GM12878 (cell line): ENCODE results near the gene ACVR1B. TPM values are rescaled to one million over a fixed set of nuclear protein-coding genes. Genes with fewer than 3 reads are reported as not detected.

Experiments used
- ATAC-seq: fragments of 200-7000 bp; cut with Tn5 transposase; 3 replicates; pipeline ENCODE4 v1.9.1; 2020; ENCODE audit warnings: mild to moderate bottlenecking, moderate library complexity
- BruUV-seq: library from RNA; stranded (reverse); fragments of 400-500 nt; replicated peaks from 2 replicates; lab custom pipeline; 2021; lab: Mats Ljungman, UMichigan
- CTCF ChIA-PET: fragments of 300-600 bp; sonication (Branson Sonifier 250); formaldehyde crosslinking; extraction: SDS; loops from one replicate; lab custom pipeline; 2021; ENCODE audit warnings: inconsistent platforms; lab: Yijun Ruan, JAX
- POLR2A ChIA-PET: fragments of 350-600 bp; formaldehyde crosslinking; extraction: SDS; loops from one replicate; lab custom pipeline; 2021; ENCODE audit warnings: inconsistent platforms; lab: Charles Lee
- RAD21 ChIA-PET: fragments of 300-600 bp; sonication (Branson Sonifier 250); formaldehyde crosslinking; loops from one replicate; lab custom pipeline; 2023; ENCODE audit warnings: antibody characterized with exemption; ENCODE audit not compliant: unreplicated experiment; lab: Charles Lee
- SMC1A ChIA-PET: fragments of 300-600 bp; sonication (Branson Sonifier 250); formaldehyde crosslinking; loops from one replicate; lab custom pipeline; 2023; ENCODE audit not compliant: unreplicated experiment, uncharacterized antibody; lab: Charles Lee
- DNase-seq: peaks from one replicate; pipeline ENCODE4 v3.0.0-alpha.2; 2011; ENCODE audit warnings: low read depth, low spot score
- FAIRE-seq: peaks from 3 replicates; lab custom pipeline; 2011; peaks lifted over from hg19 to GRCh38; lab: Jason Lieb, UNC
- H2AFZ ChIP-seq: 2 replicates; pipeline ENCODE4 v1.6.0; 2011; ENCODE audit warnings: low read depth, low read length, control low read depth; ENCODE audit not compliant: control insufficient read depth
- H3K27ac ChIP-seq: 2 replicates; pipeline ENCODE4 v1.5.1; 2011; ENCODE audit warnings: control low read depth; ENCODE audit not compliant: control insufficient read depth, insufficient read depth
- H3K27me3 ChIP-seq, 2 experiments: replicated peaks in 1 of 2; 2 replicates each; pipeline versions ENCODE4 v1.6.0 to v1.6.1; 2011; ENCODE audit warnings: low read length in 1 of 2; ENCODE audit not compliant: control insufficient read depth in 2 of 2, insufficient read depth in 2 of 2
- H3K36me3 ChIP-seq, 2 experiments: 2 replicates each; pipeline ENCODE4 v1.5.1; 2011; ENCODE audit warnings: low read length in 1 of 2; ENCODE audit not compliant: control insufficient read depth in 2 of 2, insufficient read depth in 2 of 2
- H3K4me1 ChIP-seq: 2 replicates; pipeline ENCODE4 v1.6.1; 2011; ENCODE audit warnings: mild to moderate bottlenecking, low read length, moderate library complexity, mixed read lengths; ENCODE audit not compliant: control insufficient read depth, insufficient read depth
- H3K4me2 ChIP-seq: 2 replicates; pipeline ENCODE4 v1.6.0; 2011; ENCODE audit warnings: control low read depth; ENCODE audit not compliant: control insufficient read depth, insufficient read depth
- H3K4me3 ChIP-seq: fragments of 200-600 bp; sonication (generic); 2 replicates; pipeline ENCODE4 v1.5.1; 2016
- H3K79me2 ChIP-seq: 2 replicates; pipeline ENCODE4 v1.6.0; 2011; ENCODE audit warnings: low read length; ENCODE audit not compliant: control insufficient read depth, insufficient read depth
- H3K9ac ChIP-seq: 2 replicates; pipeline ENCODE4 v1.8.0; 2011; ENCODE audit warnings: low read length, control low read depth, mixed read lengths; ENCODE audit not compliant: control insufficient read depth, insufficient read depth
- H3K9me3 ChIP-seq: replicated peaks from 3 replicates; pipeline ENCODE4 v1.5.1; 2011; ENCODE audit warnings: mild to moderate bottlenecking, low read length; ENCODE audit not compliant: control insufficient read depth, insufficient read depth
- H4K20me1 ChIP-seq: 2 replicates; pipeline ENCODE4 v1.6.0; 2011; ENCODE audit not compliant: control insufficient read depth, insufficient read depth
- CBX3 ChIP-seq: fragments of 200-600 bp; sonication (generic); IDR thresholded peaks from 2 replicates; pipeline ENCODE4 v1.6.1; 2016; ENCODE audit warnings: low read depth, borderline replicate concordance
- E2F8 ChIP-seq: fragments of 450-650 bp; IDR thresholded peaks from 2 replicates; pipeline ENCODE4 v1.6.1; 2018; ENCODE audit warnings: mild to moderate bottlenecking, low read depth, moderate library complexity; ENCODE audit not compliant: partially characterized antibody
- IRF3 ChIP-seq: fragments of 450-650 bp; IDR thresholded peaks from 2 replicates; pipeline ENCODE4 v1.6.1; 2014; ENCODE audit warnings: mild to moderate bottlenecking
- NFXL1 ChIP-seq: fragments of 450-650 bp; IDR thresholded peaks from 2 replicates; pipeline ENCODE4 v1.6.1; 2017; ENCODE audit warnings: antibody characterized with exemption, mild to moderate bottlenecking, borderline replicate concordance
- POLR2AphosphoS2 ChIP-seq: IDR thresholded peaks from 2 replicates; pipeline ENCODE4 v1.6.1; 2011; ENCODE audit warnings: low read depth, mild to moderate bottlenecking, low read length, improper control_type of control experiment, moderate library complexity
- SUPT20H ChIP-seq: IDR thresholded peaks from 2 replicates; pipeline ENCODE4 v1.6.1; 2011; ENCODE audit warnings: low read depth, mild to moderate bottlenecking, low read length, moderate library complexity, borderline replicate concordance; ENCODE audit not compliant: control insufficient read depth
- WGBS: methylation state at CpG from one replicate; pipeline ENCODE4 v1.1.6; 2016; ENCODE audit warnings: low lambda C conversion rate; ENCODE audit not compliant: insufficient replicate concordance, insufficient coverage; ENCODE audit errors: missing lambda C conversion rate; 5-methylcytosine and 5-hydroxymethylcytosine counted together
- in situ Hi-C: fragments of 300-500 bp; cut with MboI; formaldehyde crosslinking; loops from 9 replicates; pipeline ENCODE4 v1.14.3; 2018; ENCODE audit warnings: mixed read lengths
- intact Hi-C: fragments of 100-400 bp; cut with micrococcal nuclease; formaldehyde crosslinking; loops from one replicate; pipeline ENCODE4 v1.14.2; 2022; ENCODE audit not compliant: unreplicated experiment
- polyA plus RNA-seq, 11 experiments: library from polyadenylated mRNA; depleted of rRNA in 4 of 11; unstranded in 6 of 11; stranded (reverse) in 5 of 11; fragments of >200 nt; fragmentation: Nextera tagmentation in 4 of 11; fragmentation: Illumina TruSeq in 1 of 11; extraction: Ambion mirVana in 4 of 11; extraction: Trizol in 1 of 11; gene quantifications; 1 replicate in 1 of 11; 2 replicates in 10 of 11; pipeline versions ENCODE4 v1.2.1 to v1.2.3, GENCODE V29; 2011 to 2016; ENCODE audit warnings: inconsistent platforms in 2 of 11, missing spikeins in 2 of 11, low read depth in 1 of 11
- total RNA-seq, 4 experiments: library from RNA; depleted of rRNA in 3 of 4; stranded (reverse); fragments of >200 nt in 3 of 4; fragmentation: Illumina TruSeq in 1 of 4; extraction: Trizol in 1 of 4; gene quantifications; 2 replicates each; pipeline versions ENCODE4 v1.2.1 to v1.2.3, GENCODE V29; 2013 to 2021
- TF ChIP-seq, protein P1 (sequence below): fragments of 150-350 bp; IDR thresholded peaks from 2 replicates; pipeline ENCODE4 v1.6.1; 2014; ENCODE audit warnings: mild to moderate bottlenecking, low read depth, low read length

The ACVR1B gene
- total and polyA plus RNA-seq, 10 of the 15 experiments (the other 5 are each of a cell fraction or from before 2014, with no cell fraction given) = 0.02 to 0.69 (median 0.16) TPM; not detected in 2

DNA sequence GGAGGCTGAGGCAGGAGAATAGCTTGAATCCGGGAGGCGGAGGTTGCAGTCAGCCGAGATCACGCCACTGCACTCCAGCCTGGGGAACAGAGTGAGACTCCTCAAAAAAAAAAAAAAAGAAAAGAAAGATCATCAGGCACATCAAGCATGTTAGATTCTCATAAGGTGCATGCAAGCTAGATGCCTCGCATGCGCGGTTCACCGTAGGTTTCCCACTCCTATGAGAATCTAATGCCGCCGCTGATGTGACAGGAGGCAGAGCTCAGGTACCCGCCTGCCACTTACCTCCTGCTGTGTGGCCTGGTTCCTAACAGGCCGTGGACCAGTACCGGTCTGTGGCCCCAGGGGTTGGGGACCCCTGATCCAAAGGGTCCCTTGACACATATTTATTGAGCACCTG, 7.0 kb downstream of the ACVR1B start:
- no peak for ATAC-seq
- POLR2A ChIA-PET = no interaction called here

More for the DNA sequence above, 7.0 kb downstream of the ACVR1B start:
- ChIA-PET SMC1A (interaction anchor here (1.3 kb wide), 1 partner anchor 13 kb away, joined by 3 read pairs; no protein-coding TSS in a partner anchor), CTCF (interaction anchor here (0.7 to 1.1 kb wide), 2 partner anchors 13 to 18 kb away, joined by 3 read pairs; no protein-coding TSS in a partner anchor), RAD21 (no interaction called here)
- Histone ChIP-seq H2AFZ (no peak overlapping the region), H3K27me3 (0 out of 4 replicates have a peak, but pooled peaks cover 0 to 6% of the 10 kb centered on the region in 2 experiments), H3K9ac (no peak overlapping the region), H3K27ac (no peak overlapping the region), H3K36me3 (no peaks in the 10 kb centered on the region), H3K9me3 (no peaks in the 10 kb centered on the region; the same call in 2 of the 3 replicates), H4K20me1 (no peaks in the 10 kb centered on the region), H3K79me2 (no peaks in the 10 kb centered on the region), H3K4me2 (no peak overlapping the region), H3K4me1 (no peaks in the 10 kb centered on the region), H3K4me3 (no peak overlapping the region)
- TF ChIP-seq, protein P1, sequence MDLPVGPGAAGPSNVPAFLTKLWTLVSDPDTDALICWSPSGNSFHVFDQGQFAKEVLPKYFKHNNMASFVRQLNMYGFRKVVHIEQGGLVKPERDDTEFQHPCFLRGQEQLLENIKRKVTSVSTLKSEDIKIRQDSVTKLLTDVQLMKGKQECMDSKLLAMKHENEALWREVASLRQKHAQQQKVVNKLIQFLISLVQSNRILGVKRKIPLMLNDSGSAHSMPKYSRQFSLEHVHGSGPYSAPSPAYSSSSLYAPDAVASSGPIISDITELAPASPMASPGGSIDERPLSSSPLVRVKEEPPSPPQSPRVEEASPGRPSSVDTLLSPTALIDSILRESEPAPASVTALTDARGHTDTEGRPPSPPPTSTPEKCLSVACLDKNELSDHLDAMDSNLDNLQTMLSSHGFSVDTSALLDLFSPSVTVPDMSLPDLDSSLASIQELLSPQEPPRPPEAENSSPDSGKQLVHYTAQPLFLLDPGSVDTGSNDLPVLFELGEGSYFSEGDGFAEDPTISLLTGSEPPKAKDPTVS = no peak
- TF ChIP-seq CBX3 = no peak
- no peak for TF ChIP-seq IRF3
- no peak for TF ChIP-seq POLR2AphosphoS2
- no peak for TF ChIP-seq E2F8
- no peak for TF ChIP-seq NFXL1
- TF ChIP-seq SUPT20H = no peak
- WGBS = 73% methylated on average over 10 of the region's 13 CpGs
- FAIRE-seq = no peak
- DNase-seq = no peak
- BruUV-seq = no TSS peak
- in situ Hi-C loops = no loop called here
- intact Hi-C loops = no loop called here
